D721Med (cell line): ENCODE data around the gene PKP4.

Source experiments
- DNase-seq: peaks from one replicate; pipeline ENCODE4 v3.0.0; 2011; ENCODE audit warnings: low spot score; ENCODE audit not compliant: insufficient read length
- FAIRE-seq: peaks from 2 replicates; lab custom pipeline; 2011; peaks lifted over from hg19 to GRCh38; lab: Jason Lieb, UNC
- TF ChIP-seq, protein P1 (sequence below): IDR thresholded peaks from 2 replicates; pipeline ENCODE4 v1.5.1; 2012; ENCODE audit warnings: mild to moderate bottlenecking, control low read depth; ENCODE audit not compliant: insufficient read depth; ENCODE audit errors: missing control alignments

Gene PKP4

DNA sequence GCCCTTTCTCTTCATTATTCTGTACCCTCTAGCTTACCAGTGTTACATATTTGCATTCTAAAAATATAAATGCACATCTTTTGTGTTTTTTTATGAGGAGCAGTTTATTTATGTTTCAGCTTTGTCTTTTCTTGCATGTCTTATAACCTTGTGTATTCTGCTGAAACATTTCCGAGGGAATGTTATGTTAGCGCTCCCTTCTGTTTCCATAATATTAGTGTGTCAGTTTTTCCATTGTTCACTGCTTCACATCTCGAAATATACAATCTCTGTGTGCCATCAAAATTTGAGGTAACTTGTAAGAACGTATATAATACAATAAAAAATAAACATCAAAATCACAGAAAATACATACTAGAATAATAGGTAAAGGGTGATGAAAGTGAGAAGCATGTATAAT, 153.3 kb downstream of the PKP4 start:
- no peak for DNase-seq
- no peak for FAIRE-seq
- TF ChIP-seq, protein P1, sequence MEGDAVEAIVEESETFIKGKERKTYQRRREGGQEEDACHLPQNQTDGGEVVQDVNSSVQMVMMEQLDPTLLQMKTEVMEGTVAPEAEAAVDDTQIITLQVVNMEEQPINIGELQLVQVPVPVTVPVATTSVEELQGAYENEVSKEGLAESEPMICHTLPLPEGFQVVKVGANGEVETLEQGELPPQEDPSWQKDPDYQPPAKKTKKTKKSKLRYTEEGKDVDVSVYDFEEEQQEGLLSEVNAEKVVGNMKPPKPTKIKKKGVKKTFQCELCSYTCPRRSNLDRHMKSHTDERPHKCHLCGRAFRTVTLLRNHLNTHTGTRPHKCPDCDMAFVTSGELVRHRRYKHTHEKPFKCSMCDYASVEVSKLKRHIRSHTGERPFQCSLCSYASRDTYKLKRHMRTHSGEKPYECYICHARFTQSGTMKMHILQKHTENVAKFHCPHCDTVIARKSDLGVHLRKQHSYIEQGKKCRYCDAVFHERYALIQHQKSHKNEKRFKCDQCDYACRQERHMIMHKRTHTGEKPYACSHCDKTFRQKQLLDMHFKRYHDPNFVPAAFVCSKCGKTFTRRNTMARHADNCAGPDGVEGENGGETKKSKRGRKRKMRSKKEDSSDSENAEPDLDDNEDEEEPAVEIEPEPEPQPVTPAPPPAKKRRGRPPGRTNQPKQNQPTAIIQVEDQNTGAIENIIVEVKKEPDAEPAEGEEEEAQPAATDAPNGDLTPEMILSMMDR, result no peak

DNA sequence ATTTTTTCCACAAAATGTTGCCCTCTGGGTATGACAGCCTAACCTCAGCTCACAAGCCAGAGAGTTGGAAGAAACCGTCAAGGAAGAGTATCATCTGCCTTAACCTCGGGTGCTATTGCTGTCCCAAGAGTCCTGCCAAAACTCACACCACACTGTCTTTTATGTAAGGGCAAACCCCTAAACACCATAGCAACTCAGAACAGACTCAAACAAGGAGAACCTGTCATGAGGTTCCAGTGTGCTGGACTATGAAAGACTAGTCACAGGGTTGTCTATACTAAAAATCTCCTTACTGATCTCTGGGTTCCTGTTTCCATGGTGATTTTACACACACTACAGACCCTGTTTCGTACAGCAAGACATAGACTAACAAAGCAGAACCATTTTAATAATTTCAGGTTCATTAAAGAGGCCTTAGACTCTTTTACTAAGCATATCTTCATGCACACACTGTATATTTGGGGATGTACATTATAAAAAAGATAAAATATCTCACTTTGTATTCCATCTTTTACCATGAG, 159.8 kb downstream of the PKP4 start:
- TF ChIP-seq, protein P1, result no peak
- no peak for FAIRE-seq
- DNase-seq, result no peak

DNA sequence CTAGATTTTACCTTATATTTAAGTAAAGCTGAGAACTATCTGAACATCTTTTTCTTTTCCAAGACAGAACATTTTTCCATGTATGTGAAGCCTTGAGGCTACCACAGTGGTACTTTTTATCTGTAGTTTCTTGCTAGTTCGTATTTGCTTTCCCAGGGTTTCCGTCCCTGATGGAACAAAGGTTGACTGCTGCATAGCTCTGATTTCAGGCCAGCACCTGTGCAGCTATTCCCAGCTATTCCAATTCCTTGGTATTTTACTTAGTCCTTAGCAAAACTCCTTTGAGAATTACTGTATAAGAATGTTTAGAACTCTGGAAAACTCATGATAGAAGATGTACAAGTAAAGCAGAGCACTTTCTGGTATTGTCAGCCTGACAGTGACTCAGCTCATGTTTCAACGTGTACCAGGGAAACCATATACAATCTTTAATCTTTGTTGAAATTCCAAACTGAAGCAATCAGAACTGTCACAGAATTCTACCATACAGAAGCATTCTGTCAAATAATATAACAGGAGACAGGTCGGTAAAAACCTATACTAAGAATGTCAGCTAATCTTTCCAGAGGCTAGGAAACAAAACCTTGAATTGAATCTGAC, 162.2 kb downstream of the PKP4 start:
- TF ChIP-seq, protein P1, result no peak
- DNase-seq, result no peak
- FAIRE-seq, result no peak

DNA sequence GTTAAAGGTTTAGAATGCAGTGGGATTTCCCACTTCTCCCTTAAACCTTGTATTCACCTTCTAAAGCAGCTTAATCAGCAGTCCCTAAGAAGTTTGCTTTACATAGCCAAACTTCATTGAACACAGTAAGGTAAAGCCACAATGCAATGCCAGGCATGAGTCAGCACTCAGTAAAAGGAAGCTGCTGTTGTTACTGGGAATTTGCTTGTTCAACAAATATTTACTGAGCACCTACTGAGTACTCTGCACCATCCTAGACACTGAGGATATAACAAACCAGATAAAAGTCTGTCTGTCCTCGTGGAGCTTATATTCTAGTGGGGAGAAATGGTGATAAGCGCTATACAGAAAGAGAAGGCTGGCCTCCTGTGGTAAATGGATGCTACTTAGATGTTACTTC, 162.7 kb downstream of the PKP4 start:
- TF ChIP-seq, protein P1, result no peak
- DNase-seq (no peak), FAIRE-seq (no peak)

DNA sequence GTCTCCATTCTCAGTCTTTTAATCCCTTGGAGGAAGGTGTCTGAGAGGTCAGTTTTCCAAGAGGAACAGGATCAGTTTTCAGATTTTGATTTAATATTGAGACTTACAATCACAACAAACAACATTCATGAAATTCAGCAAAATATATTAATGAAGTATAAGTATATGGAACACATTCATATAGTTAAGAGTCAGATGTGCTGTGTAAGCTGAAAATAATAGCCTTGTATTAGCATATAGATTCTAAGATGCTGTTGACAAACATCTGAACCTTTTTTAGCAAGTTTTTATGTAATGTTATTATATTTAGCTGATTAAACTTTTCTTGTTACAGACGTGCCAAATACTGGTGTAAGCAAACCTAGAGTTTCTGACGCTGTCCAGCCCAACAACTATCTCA, 163.9 kb downstream of the PKP4 start:
- FAIRE-seq (no peak), DNase-seq (no peak)
- TF ChIP-seq, protein P1, result no peak

DNA sequence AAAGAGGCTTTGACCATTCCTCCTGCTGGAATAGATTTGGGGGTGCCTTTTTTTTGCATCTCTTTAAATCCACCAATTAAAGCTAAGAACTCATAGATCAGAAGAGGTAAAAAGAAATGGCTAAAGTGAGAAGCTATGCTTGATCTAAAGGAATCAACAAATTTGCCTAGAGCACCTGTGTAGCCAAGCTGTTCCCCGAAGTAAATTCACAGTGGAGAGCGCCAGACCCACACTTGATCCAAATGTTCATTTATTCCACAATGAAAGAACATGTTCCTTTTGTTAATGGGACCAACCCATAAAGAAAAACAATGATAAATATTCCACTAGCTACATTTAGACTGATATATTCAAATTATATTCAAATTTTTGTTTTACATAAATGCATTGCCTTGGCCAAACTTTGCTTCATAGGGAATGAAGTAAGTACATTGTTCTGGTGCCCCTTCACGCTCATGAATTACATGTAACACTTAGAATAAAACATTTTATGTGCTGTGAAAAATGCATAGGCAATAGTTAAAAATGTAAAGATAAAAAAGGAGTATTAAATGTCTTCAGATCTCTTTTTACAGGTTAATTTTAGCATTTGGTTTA, 167.4 kb downstream of the PKP4 start:
- TF ChIP-seq, protein P1, result no peak
- FAIRE-seq (no peak), DNase-seq (no peak)

DNA sequence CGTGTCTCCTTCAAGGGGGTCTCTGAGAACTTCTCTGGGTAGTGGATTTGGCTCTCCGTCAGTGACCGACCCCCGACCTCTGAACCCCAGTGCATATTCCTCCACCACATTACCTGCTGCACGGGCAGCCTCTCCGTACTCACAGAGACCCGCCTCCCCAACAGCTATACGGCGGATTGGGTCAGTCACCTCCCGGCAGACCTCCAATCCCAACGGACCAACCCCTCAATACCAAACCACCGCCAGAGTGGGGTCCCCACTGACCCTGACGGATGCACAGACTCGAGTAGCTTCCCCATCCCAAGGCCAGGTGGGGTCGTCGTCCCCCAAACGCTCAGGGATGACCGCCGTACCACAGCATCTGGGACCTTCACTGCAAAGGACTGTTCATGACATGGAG, 168.2 kb downstream of the PKP4 start:
- FAIRE-seq (no peak), DNase-seq (no peak)
- TF ChIP-seq, protein P1, result no peak
